ENCODE results near the gene UBE2R2.
A peak's percentile ranks its signal among the peaks of the same experiment; 100 is the strongest.

The UBE2R2 gene

DNA sequence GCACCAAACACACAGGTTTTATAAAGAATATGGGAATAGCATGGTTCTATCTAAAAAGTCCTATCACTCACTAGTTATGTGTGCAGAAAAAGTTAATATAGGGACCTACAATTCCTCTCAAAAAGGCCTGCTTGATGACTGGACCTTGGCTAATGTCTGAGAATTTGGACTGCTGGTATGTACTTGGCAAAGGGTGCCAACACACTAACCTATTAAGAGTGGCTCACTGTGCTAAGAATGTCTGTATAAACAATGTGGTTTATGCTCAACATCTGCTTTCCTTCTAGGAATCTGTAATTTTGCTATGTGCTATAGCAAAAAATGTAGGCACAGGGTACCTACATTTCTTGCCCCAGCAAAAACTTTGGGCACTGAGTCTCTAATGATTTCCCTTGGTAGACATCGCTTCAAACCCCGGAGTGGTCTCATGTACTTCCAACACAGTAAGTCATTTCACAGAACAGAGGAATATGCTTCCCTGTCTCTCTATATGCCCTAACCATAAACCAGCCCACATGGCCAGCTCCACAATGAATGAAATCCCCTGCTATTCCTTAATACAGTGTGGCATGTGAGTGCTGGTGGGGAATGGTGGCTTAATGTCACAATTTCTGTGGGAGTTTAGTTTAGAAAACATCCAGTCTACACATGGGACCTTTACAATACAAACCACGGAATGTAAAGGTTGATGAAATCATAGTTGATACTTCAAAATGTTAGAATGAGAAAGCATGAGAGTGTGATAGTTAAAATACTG is 130.0 kb downstream of the UBE2R2 start:
- Histone ChIP-seq H3K4me3 (ENCODE audit: insufficient read depth in 1 of 2, low read depth in 1 of 2, low read length in 2 of 2) (no peak overlapping the region), H3K9me3 (ENCODE audit: control insufficient read depth, low read length) (no peaks in the 10 kb centered on the region), H2BK15ac (ENCODE audit: low read depth, poor library complexity, severe bottlenecking) (no peak overlapping the region), H3K4me2 (ENCODE audit: low read length, poor library complexity, severe bottlenecking) (peak overlapping the region; percentile 40), H3K79me1 (replicated peaks; ENCODE audit: low read length, poor library complexity, severe bottlenecking) (peaks cover 9% of the 10 kb centered on the region), H3K4ac (ENCODE audit: low read depth in 1 of 2, low read length in 2 of 2) (no peak overlapping the region), H4K8ac (ENCODE audit: low read length) (no peak overlapping the region), H3K18ac (ENCODE audit: low read depth in 1 of 2, low read length in 2 of 2) (peak overlapping the region in 1 of 2 experiments; percentile 58), H2BK5ac (ENCODE audit: low read depth, low read length, poor library complexity, severe bottlenecking) (peak overlapping the region; percentile 98), H2BK120ac (ENCODE audit: low read depth, low read length) (no peak overlapping the region), H3K36me3 (ENCODE audit: control insufficient read depth in 1 of 2, insufficient read depth in 2 of 2, low read depth in 1 of 2, low read length in 2 of 2) (peaks cover 10 to 56% of the 10 kb centered on the region in 2 experiments), H3K4me1 (ENCODE audit: control insufficient read depth, insufficient read depth, low read depth, low read length) (peaks cover 22% of the 10 kb centered on the region), H2BK12ac (ENCODE audit: low read length in 2 of 2) (no peak overlapping the region), H2AK5ac (ENCODE audit: low read length, severe bottlenecking) (peak overlapping the region; percentile 100), H3K9ac (ENCODE audit: low read length) (no peak overlapping the region), H3K27me3 (ENCODE audit: control insufficient read depth in 1 of 2, insufficient read depth in 1 of 2, low read length in 2 of 2) (no peaks in the 10 kb centered on the region), H2AFZ (ENCODE audit: low read depth, low read length) (no peak overlapping the region), H3K27ac (ENCODE audit: low read length, poor library complexity, severe bottlenecking) (peak overlapping the region; percentile 100), H3K23ac (ENCODE audit: low read length in 2 of 2) (no peak overlapping the region), H4K91ac (ENCODE audit: low read length) (no peak overlapping the region), H3K14ac (ENCODE audit: low read length in 2 of 2) (no peak overlapping the region)
- DNase-seq: peak; percentile 90
- WGBS: 80% methylated on average over 3 of the region's 3 CpGs

DNA sequence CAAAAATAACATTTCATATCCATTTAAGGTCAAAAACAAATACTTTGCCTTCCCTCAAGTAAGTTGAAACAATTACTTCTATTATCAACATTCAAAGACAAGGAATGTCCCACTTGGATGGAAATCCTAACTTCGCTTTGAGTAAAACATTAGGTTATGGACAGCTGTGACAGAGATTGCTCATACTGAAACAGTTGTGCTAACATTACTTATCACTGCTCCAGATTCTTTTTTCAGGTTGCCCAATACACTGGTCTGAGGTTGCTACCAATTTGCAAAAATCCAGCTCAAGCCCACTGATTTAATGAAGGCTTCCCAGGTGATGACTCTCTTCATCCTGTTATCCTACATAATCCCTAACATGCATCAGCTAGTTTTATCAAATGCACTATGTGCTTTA is 133.4 kb downstream of the UBE2R2 start:
- no peak for DNase-seq
- H3K4me1 ChIP-seq (ENCODE audit: control insufficient read depth, insufficient read depth, low read depth, low read length): peaks cover 15% of the 10 kb centered on the region

DNA sequence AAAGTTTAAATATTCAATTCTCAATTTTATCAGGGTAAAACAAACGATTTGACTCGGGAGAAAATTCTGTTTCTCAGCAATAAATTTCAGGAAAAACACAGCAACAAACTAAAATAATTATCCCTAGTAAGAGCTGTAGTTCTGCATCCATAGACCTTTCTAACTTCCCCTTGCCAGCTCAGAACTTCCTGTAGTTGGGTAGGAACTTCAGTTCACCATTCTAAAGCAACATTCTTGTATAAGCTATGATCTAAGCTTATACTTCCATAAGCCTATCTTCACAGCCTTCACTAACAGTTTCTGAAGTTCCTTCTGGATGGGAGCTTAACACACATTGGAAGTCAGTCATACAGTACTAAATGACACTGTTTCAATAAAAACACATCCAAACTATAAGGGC is 135.1 kb downstream of the UBE2R2 start:
- no peak overlapping the region for H2BK5ac ChIP-seq (ENCODE audit: low read depth, low read length, poor library complexity, severe bottlenecking)
- H3K4me2 ChIP-seq (ENCODE audit: low read length, poor library complexity, severe bottlenecking): no peak overlapping the region
- H3K18ac ChIP-seq (ENCODE audit: low read depth in 1 of 2, low read length in 2 of 2): no peak overlapping the region
- WGBS: 97% methylated on average over 2 of the region's 2 CpGs
- DNase-seq: no peak
- no peak overlapping the region for H2BK12ac ChIP-seq (ENCODE audit: low read length in 2 of 2)
- H2BK15ac ChIP-seq (ENCODE audit: low read depth, poor library complexity, severe bottlenecking): no peak overlapping the region
- no peak overlapping the region for H3K4me3 ChIP-seq (ENCODE audit: insufficient read depth in 1 of 2, low read depth in 1 of 2, low read length in 2 of 2)
- H3K4me1 ChIP-seq (ENCODE audit: control insufficient read depth, insufficient read depth, low read depth, low read length): peaks cover 13% of the 10 kb centered on the region
- H3K36me3 ChIP-seq (ENCODE audit: control insufficient read depth in 1 of 2, insufficient read depth in 2 of 2, low read depth in 1 of 2, low read length in 2 of 2): peaks cover 27 to 66% of the 10 kb centered on the region in 2 experiments
- no peak overlapping the region for H2AK5ac ChIP-seq (ENCODE audit: low read length, severe bottlenecking)
- H3K9me3 ChIP-seq (ENCODE audit: control insufficient read depth, low read length): no peaks in the 10 kb centered on the region
- H3K14ac ChIP-seq (ENCODE audit: low read length in 2 of 2): no peak overlapping the region
- H3K27ac ChIP-seq (ENCODE audit: low read length, poor library complexity, severe bottlenecking): no peak overlapping the region
- peaks cover 7% of the 10 kb centered on the region for H3K79me1 ChIP-seq (replicated peaks; ENCODE audit: low read length, poor library complexity, severe bottlenecking)
- no peak overlapping the region for H2BK120ac ChIP-seq (ENCODE audit: low read depth, low read length)
- no peak overlapping the region for H3K9ac ChIP-seq (ENCODE audit: low read length)
- H4K8ac ChIP-seq (ENCODE audit: low read length): no peak overlapping the region
- H3K27me3 ChIP-seq (ENCODE audit: control insufficient read depth in 1 of 2, insufficient read depth in 1 of 2, low read length in 2 of 2): no peaks in the 10 kb centered on the region
- H2AFZ ChIP-seq (ENCODE audit: low read depth, low read length): no peak overlapping the region
- H3K4ac ChIP-seq (ENCODE audit: low read depth in 1 of 2, low read length in 2 of 2): no peak overlapping the region
- no peak overlapping the region for H4K91ac ChIP-seq (ENCODE audit: low read length)
- no peak overlapping the region for H3K23ac ChIP-seq (ENCODE audit: low read length in 2 of 2)

More for the DNA sequence above, 133.4 kb downstream of the UBE2R2 start:
- H3K4me2 ChIP-seq (ENCODE audit: low read length, poor library complexity, severe bottlenecking): no peak overlapping the region
- H4K91ac ChIP-seq (ENCODE audit: low read length): no peak overlapping the region
- no peak overlapping the region for H4K8ac ChIP-seq (ENCODE audit: low read length)
- H3K14ac ChIP-seq (ENCODE audit: low read length in 2 of 2): no peak overlapping the region
- no peaks in the 10 kb centered on the region for H3K9me3 ChIP-seq (ENCODE audit: control insufficient read depth, low read length)
- no peak overlapping the region for H3K9ac ChIP-seq (ENCODE audit: low read length)
- H2BK15ac ChIP-seq (ENCODE audit: low read depth, poor library complexity, severe bottlenecking): no peak overlapping the region
- H3K27me3 ChIP-seq (ENCODE audit: control insufficient read depth in 1 of 2, insufficient read depth in 1 of 2, low read length in 2 of 2): no peaks in the 10 kb centered on the region
- no peak overlapping the region for H3K18ac ChIP-seq (ENCODE audit: low read depth in 1 of 2, low read length in 2 of 2)
- no peak overlapping the region for H3K27ac ChIP-seq (ENCODE audit: low read length, poor library complexity, severe bottlenecking)
- no peak overlapping the region for H3K4ac ChIP-seq (ENCODE audit: low read depth in 1 of 2, low read length in 2 of 2)
- no peak overlapping the region for H2BK5ac ChIP-seq (ENCODE audit: low read depth, low read length, poor library complexity, severe bottlenecking)
- H2AK5ac ChIP-seq (ENCODE audit: low read length, severe bottlenecking): no peak overlapping the region
- H3K4me3 ChIP-seq (ENCODE audit: insufficient read depth in 1 of 2, low read depth in 1 of 2, low read length in 2 of 2): no peak overlapping the region
- WGBS: 97% methylated on average over 1 of the region's 1 CpG
- H2BK12ac ChIP-seq (ENCODE audit: low read length in 2 of 2): no peak overlapping the region
- H3K36me3 ChIP-seq (ENCODE audit: control insufficient read depth in 1 of 2, insufficient read depth in 2 of 2, low read depth in 1 of 2, low read length in 2 of 2): peaks cover 15 to 58% of the 10 kb centered on the region in 2 experiments
- H3K23ac ChIP-seq (ENCODE audit: low read length in 2 of 2): no peak overlapping the region
- H2BK120ac ChIP-seq (ENCODE audit: low read depth, low read length): no peak overlapping the region
- no peak overlapping the region for H2AFZ ChIP-seq (ENCODE audit: low read depth, low read length)
- peaks cover 4% of the 10 kb centered on the region for H3K79me1 ChIP-seq (replicated peaks; ENCODE audit: low read length, poor library complexity, severe bottlenecking)

DNA sequence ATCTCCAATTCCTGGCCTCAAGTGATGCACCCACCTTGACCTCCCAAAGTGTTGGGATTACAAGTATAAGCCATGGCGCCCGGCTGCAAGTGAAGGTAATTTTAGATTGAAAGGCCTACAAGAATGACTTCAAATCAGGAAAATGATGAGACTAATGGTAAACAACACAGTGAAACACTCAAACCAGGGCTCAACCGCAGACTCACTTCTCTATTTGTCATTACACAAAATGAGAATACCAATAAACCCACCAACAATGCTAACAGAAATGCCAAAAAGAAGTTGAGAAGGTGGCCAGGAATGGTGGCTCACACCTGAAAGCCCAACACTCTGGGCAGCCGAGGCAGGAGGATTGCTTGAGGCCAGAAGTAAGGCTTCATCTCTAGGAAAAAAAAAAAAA is 139.6 kb downstream of the UBE2R2 start:
- Histone ChIP-seq H3K9ac (ENCODE audit: low read length) (no peak overlapping the region), H2BK120ac (ENCODE audit: low read depth, low read length) (no peak overlapping the region), H2BK12ac (ENCODE audit: low read length in 2 of 2) (no peak overlapping the region), H3K27me3 (ENCODE audit: control insufficient read depth in 1 of 2, insufficient read depth in 1 of 2, low read length in 2 of 2) (no peaks in the 10 kb centered on the region), H3K27ac (ENCODE audit: low read length, poor library complexity, severe bottlenecking) (no peak overlapping the region), H3K18ac (ENCODE audit: low read depth in 1 of 2, low read length in 2 of 2) (no peak overlapping the region), H2AK5ac (ENCODE audit: low read length, severe bottlenecking) (no peak overlapping the region), H2BK15ac (ENCODE audit: low read depth, poor library complexity, severe bottlenecking) (no peak overlapping the region), H3K23ac (ENCODE audit: low read length in 2 of 2) (no peak overlapping the region), H2AFZ (ENCODE audit: low read depth, low read length) (no peak overlapping the region), H3K4me3 (ENCODE audit: insufficient read depth in 1 of 2, low read depth in 1 of 2, low read length in 2 of 2) (no peak overlapping the region), H3K14ac (ENCODE audit: low read length in 2 of 2) (no peak overlapping the region), H4K8ac (ENCODE audit: low read length) (no peak overlapping the region), H3K79me1 (replicated peaks; ENCODE audit: low read length, poor library complexity, severe bottlenecking) (peaks cover 13% of the 10 kb centered on the region), H2BK5ac (ENCODE audit: low read depth, low read length, poor library complexity, severe bottlenecking) (no peak overlapping the region), H3K4me2 (ENCODE audit: low read length, poor library complexity, severe bottlenecking) (no peak overlapping the region), H3K4me1 (ENCODE audit: control insufficient read depth, insufficient read depth, low read depth, low read length) (no peaks in the 10 kb centered on the region), H4K91ac (ENCODE audit: low read length) (no peak overlapping the region), H3K36me3 (ENCODE audit: control insufficient read depth in 1 of 2, insufficient read depth in 2 of 2, low read depth in 1 of 2, low read length in 2 of 2) (peaks cover 33 to 79% of the 10 kb centered on the region in 2 experiments), H3K4ac (ENCODE audit: low read depth in 1 of 2, low read length in 2 of 2) (no peak overlapping the region), H3K9me3 (ENCODE audit: control insufficient read depth, low read length) (no peaks in the 10 kb centered on the region)
- no peak for DNase-seq
- WGBS: 100% methylated on average over 4 of the region's 4 CpGs
